Ovary (tissue), 9 donors: ENCODE measurements around the gene NEU4. TPM values are rescaled to one million over a fixed set of nuclear protein-coding genes. Genes with fewer than 3 reads are reported as not detected.

Experiments used
- DNase-seq, 5 donors: peaks; one replicate each; pipeline ENCODE4 v3.0.0-alpha.2; 2019 to 2020
- H3K27ac ChIP-seq, 2 donors: fragments of 200-600 bp; one replicate each; pipeline versions ENCODE4 v1.5.1 to v1.8.0; 2019 to 2022
- H3K27me3 ChIP-seq: fragments of 200-600 bp; one replicate; pipeline ENCODE4 v1.8.0; 2022
- H3K36me3 ChIP-seq: fragments of 200-600 bp; sonication (generic); one replicate; pipeline ENCODE4 v1.5.1; 2019
- H3K4me1 ChIP-seq: one replicate; pipeline ENCODE4 v1.8.1; 2013; ENCODE audit warnings: mild to moderate bottlenecking, moderate library complexity; ENCODE audit not compliant: insufficient read depth
- H3K4me3 ChIP-seq: fragments of 200-600 bp; sonication (generic); one replicate; pipeline ENCODE4 v1.5.1; 2017
- H3K9me3 ChIP-seq, 2 donors: fragments of 200-600 bp in 1 of 2; sonication (generic) in 1 of 2; one replicate each; pipeline versions ENCODE4 v1.5.1 to v1.8.1; 2013 to 2019; ENCODE audit warnings: mild to moderate bottlenecking in 1 of 2, moderate library complexity in 1 of 2
- EP300 ChIP-seq: sonication (generic); formaldehyde crosslinking; IDR thresholded peaks from one replicate; pipeline ENCODE4 v1.6.1; 2017; ENCODE audit warnings: antibody characterized with exemption
- POLR2A ChIP-seq: fragments of 450-650 bp; IDR thresholded peaks from one replicate; pipeline ENCODE4 v1.6.1; 2017; ENCODE audit warnings: antibody characterized with exemption, mild to moderate bottlenecking, moderate library complexity
- WGBS, 3 donors: extraction: QIAGEN DNeasy Blood & Tissue Kit in 1 of 3; methylation state at CpG; one replicate each; pipeline versions ENCODE4 v1.1.5 to v1.1.7; 2013 to 2017; 5-methylcytosine and 5-hydroxymethylcytosine counted together
- intact Hi-C, 4 donors: fragments of 100-400 bp; cut with DNase I; formaldehyde crosslinking; loops; one replicate each; pipeline versions ENCODE4 v1.11.0 to v1.15.1; 2022 to 2023
- polyA plus RNA-seq, 2 donors: library from polyadenylated mRNA; stranded (reverse); fragments of 200-250 nt in 1 of 2; fragments of 350-450 nt in 1 of 2; fragmentation: Illumina TruSeq in 1 of 2; extraction: RNeasy Lipid Tissue Mini Kit (QIAGEN cat#74804) in 1 of 2; gene quantifications; one replicate each; pipeline ENCODE4 v1.2.3, GENCODE V29; 2013 to 2014
- total RNA-seq, 7 donors: library from RNA; depleted of rRNA in 2 of 7; stranded (reverse); fragments of >200 nt in 2 of 7; fragmentation: NEBNext Ultra II Directional in 3 of 7; extraction: Animal tissue kit (Norgen Biotek cat#: 25700) in 3 of 7; gene quantifications; one replicate each; pipeline versions ENCODE4 v1.1.0 to v1.2.4, GENCODE V29; 2016 to 2023
- TF ChIP-seq, protein P1 (sequence below), 3 donors: fragments of 450-650 bp in 2 of 3; fragments of 200-600 bp in 1 of 3; IDR thresholded peaks; one replicate each; pipeline versions ENCODE4 v1.5.1 to v1.8.0; 2016 to 2022; ENCODE audit warnings: antibody characterized with exemption in 3 of 3, mild to moderate bottlenecking in 1 of 3
- donor health status: DM: no; HTN: no; CAD: no; lungs with moderate emphysema.
- donor health status: DM: no; HTN: no; CAD: no.
- donor health status: Bipolar disorder and iron deficiency.
- donor health status: DM: yes; HTN: yes; CAD: no.
- donor health status: DM: no; HTN: no; CAD: no.
- donor health status: DM: yes; HTN: yes; CAD: no.

The NEU4 gene
- total and polyA plus RNA-seq, 9 donors = 0.23 to 7.2 (median 0.84) TPM; not detected in 2

DNA sequence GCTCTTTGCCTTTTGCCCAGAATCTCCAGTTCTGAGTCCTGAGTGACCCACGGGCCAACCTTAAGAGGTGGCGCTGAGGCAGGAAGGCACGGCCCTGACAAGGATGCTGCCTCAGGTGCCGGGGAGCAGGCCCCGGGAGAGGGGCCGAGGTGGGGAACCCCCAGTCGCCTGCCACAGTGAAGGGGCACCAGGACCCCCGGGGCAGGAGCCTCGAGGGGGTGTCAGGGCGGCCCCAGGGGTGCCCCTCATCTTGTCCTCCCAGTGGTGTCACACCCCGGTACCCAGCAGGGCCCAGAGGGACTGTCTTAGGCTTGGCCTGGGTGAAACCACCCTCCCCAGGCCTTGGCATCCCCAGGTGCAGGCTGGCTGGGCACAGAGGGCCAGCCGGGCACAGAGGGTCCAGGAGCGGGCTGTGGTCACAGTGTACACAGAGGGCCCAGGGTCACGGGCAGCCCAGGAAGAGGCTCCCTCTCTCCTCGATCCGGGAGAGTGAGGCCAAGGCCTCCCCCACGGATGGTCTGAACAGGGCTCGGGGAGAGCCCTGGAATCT lies 48.7 kb downstream of the NEU4 start:
- TF ChIP-seq EP300 = no peak
- no peak for TF ChIP-seq POLR2A
- TF ChIP-seq, protein P1, sequence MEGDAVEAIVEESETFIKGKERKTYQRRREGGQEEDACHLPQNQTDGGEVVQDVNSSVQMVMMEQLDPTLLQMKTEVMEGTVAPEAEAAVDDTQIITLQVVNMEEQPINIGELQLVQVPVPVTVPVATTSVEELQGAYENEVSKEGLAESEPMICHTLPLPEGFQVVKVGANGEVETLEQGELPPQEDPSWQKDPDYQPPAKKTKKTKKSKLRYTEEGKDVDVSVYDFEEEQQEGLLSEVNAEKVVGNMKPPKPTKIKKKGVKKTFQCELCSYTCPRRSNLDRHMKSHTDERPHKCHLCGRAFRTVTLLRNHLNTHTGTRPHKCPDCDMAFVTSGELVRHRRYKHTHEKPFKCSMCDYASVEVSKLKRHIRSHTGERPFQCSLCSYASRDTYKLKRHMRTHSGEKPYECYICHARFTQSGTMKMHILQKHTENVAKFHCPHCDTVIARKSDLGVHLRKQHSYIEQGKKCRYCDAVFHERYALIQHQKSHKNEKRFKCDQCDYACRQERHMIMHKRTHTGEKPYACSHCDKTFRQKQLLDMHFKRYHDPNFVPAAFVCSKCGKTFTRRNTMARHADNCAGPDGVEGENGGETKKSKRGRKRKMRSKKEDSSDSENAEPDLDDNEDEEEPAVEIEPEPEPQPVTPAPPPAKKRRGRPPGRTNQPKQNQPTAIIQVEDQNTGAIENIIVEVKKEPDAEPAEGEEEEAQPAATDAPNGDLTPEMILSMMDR (IDR thresholded peaks at IDR 0.05) = no peak
- Histone ChIP-seq H3K27ac (peak overlapping the region in 1 of 2 donors; percentile 97), H3K4me1 (peaks cover 17% of the 10 kb centered on the region), H3K4me3 (no peak overlapping the region), H3K36me3 (no peaks in the 10 kb centered on the region), H3K9me3 (no peaks in the 10 kb centered on the region), H3K27me3 (no peaks in the 10 kb centered on the region)
- intact Hi-C loops = no loop called here
- DNase-seq = peak in 3 of 5 donors; percentile 22 to 47 (median 41)
- 86 to 94% (median 89%) methylated on average over 18 of the region's 18 CpGs for WGBS, 3 donors

DNA sequence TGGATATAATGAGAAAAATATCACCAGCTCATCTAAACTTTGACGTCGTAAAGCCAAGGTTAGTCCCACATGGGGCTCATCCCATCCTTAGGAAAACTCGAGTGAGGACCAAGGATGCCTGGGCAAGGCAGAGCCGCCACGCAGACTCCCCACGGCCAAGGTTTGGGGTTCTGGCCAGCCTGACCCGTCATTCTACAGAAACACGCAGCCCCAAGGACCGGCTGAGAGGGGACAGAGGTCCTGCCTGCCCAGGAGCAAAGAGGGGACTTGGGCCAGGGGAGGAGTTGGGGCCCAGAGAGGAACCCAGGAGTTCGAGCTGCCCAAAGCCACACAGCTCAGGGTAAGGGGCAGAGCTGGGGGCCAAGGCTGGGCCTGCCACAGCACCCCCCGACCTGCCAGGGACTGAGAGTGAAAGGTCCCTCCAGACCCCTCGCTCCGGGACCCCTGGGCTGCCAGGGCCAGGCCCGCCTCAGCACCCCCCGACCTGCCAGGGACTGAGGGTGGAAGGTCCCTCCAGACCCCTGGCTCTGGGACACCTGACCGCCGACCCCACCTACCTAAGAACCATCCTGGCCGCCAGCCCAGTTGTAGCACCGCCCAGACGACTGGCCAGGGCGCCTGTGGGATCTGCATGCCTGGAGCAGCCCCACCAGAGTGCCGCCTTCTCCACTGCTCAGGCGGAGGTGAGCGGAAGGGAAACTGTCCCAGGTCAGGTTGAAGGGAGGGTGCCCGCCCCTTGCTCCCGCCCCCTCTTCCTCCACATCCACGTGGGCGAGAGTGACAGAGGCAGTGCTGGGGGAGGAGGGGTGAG lies 49.4 kb downstream of the NEU4 start, which contains the start of gene PDCD1:
Gene PDCD1, minus strand, starts transcription at position 689 of the 811 bp plus-strand sequence. Its CDS starts 56 bp downstream, at position 633.
- Histone ChIP-seq H3K27ac (peak within 1 kb of the TSS; percentile 90 to 97), H3K27me3 (no peaks in the 10 kb centered on the region), H3K9me3 (no peaks in the 10 kb centered on the region), H3K4me1 (peaks cover 17% of the 10 kb centered on the region), H3K4me3 (peak within 1 kb of the TSS; percentile 16), H3K36me3 (no peaks in the 10 kb centered on the region)
- 76 to 83% (median 77%) methylated on average over 25 to 28 of the region's 28 CpGs for WGBS, 3 donors
- intact Hi-C loops = no loop called here
- no peak for TF ChIP-seq POLR2A
- TF ChIP-seq EP300 = no peak
- TF ChIP-seq, protein P1 (IDR thresholded peaks at IDR 0.05) = no peak
- DNase-seq = peak; percentile 64 to 74 (median 68)

DNA sequence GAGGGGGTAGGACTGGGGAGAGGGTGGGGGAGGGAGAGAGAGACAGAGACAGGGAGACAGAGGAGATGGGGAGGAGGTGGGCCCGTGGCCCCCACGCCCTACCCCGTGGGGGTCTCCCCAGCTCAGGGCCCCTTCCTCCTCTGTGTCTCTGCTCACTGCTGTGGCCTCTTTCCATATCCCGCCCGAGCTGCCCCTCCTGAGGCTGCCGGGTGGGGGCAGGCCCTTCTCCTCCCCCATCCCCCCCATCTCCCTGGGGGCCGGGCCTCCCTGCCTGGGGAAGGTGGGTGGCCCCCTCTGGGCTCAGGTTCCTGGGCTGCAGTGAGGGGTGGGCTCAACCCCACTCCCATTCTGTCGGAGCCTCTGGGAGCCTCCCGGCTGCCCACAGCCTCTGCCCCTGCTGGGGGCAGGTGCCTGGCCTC lies 50.0 kb downstream of the NEU4 start:
- no peak for DNase-seq
- WGBS, 3 donors = 28 to 39% (median 31%) methylated on average over 8 to 9 of the region's 9 CpGs
- TF ChIP-seq EP300 = no peak
- TF ChIP-seq POLR2A = no peak
- TF ChIP-seq, protein P1 (IDR thresholded peaks at IDR 0.05) = no peak
- no peaks in the 10 kb centered on the region for H3K36me3 ChIP-seq
- peak overlapping the region; percentile 90 to 97 for H3K27ac ChIP-seq
- H3K4me1 ChIP-seq = peaks cover 19% of the 10 kb centered on the region
- H3K27me3 ChIP-seq = no peaks in the 10 kb centered on the region
- no peaks in the 10 kb centered on the region for H3K9me3 ChIP-seq
- intact Hi-C loops = no loop called here
- H3K4me3 ChIP-seq = no peak overlapping the region

DNA sequence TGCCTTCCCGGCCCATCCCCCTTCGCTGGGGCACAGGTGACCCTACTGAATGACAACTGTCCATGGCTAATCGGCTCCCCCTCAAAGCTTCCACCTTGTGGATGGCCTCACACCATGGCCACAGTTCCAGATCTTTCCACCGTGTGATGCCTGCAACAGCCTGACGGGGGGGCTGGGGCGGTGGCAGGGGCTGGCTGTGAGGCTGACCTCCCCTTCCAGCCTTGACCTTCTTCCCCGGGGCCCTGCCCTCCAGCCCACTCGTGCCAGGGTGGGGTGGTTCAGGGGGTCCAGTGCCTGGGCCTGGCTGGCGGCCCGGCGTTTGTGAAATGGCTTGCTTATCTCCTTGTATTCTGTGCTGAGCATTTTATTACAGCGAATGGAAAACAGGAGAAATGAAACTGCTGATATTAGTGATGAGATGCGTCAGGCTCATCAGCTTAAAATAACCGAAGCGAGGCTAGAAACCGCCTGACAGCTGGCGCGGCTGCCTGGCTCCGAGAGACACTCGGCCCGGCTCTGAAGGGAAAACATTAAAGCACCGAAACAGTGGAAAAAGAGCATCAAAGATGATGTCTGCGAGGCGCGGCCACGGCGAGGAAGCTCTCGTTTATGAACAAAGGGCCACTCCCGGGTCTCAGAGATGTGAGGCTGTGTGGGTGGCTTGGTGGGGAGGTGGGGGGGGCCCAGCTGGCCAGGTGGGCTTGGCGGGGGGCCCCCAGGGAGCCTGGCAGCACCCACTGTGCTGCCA lies 50.6 kb downstream of the NEU4 start:
- DNase-seq = peak; percentile 84 to 90 (median 86)
- intact Hi-C loops = no loop called here
- Histone ChIP-seq H3K27me3 (no peaks in the 10 kb centered on the region), H3K9me3 (no peaks in the 10 kb centered on the region), H3K4me3 (peak overlapping the region; percentile 16), H3K36me3 (no peaks in the 10 kb centered on the region), H3K4me1 (peaks cover 20% of the 10 kb centered on the region), H3K27ac (peak overlapping the region; percentile 90 to 97)
- WGBS, 3 donors = 5 to 11% (median 6%) methylated on average over 30 of the region's 30 CpGs
- TF ChIP-seq, protein P1 (IDR thresholded peaks at IDR 0.05) = peak in 2 of 3 donors; percentile 45 to 51
- TF ChIP-seq POLR2A = peak; percentile 26
- TF ChIP-seq EP300 = no peak
